ENCODE measurements around the gene STX8. TPM values are rescaled to one million over a fixed set of nuclear protein-coding genes. Genes with fewer than 3 reads are reported as not detected.

The STX8 gene
- total RNA-seq, 2 donors from 2014 or later: 66.8 to 68.8 TPM

- ATAC-seq: no peak
- no peak for DNase-seq
- Mint-ChIP-seq H3K27me3 (no peaks in the 10 kb centered on the region), H3K4me3 (no peak overlapping the region), H3K36me3 (ENCODE audit: low read depth) (peaks cover 6% of the 10 kb centered on the region), H3K4me1 (no peaks in the 10 kb centered on the region), H3K27ac (no peak overlapping the region)
- H3K9me3 ChIP-seq (ENCODE audit: control insufficient read depth, low read length, poor library complexity, severe bottlenecking): no peaks in the 10 kb centered on the region
Measured at GRCh38 chr17:9444687-9445086, 130.9 kb downstream of the STX8 start.

GRCh38 chr17:9443811-9444210 is 131.8 kb downstream of the STX8 start:
- no peak for DNase-seq
- H3K4me1 Mint-ChIP-seq: no peaks in the 10 kb centered on the region
- no peak overlapping the region for H3K27ac Mint-ChIP-seq
- H3K4me3 Mint-ChIP-seq: no peak overlapping the region
- no peaks in the 10 kb centered on the region for H3K9me3 ChIP-seq (ENCODE audit: control insufficient read depth, low read length, poor library complexity, severe bottlenecking)
- no peaks in the 10 kb centered on the region for H3K27me3 Mint-ChIP-seq
- peaks cover 6% of the 10 kb centered on the region for H3K36me3 Mint-ChIP-seq (ENCODE audit: low read depth)
- no peak for ATAC-seq

- Mint-ChIP-seq H3K27ac (peak overlapping the region; percentile 4), H3K27me3 (no peaks in the 10 kb centered on the region), H3K4me3 (no peak overlapping the region), H3K4me1 (peaks cover 7% of the 10 kb centered on the region), H3K36me3 (ENCODE audit: low read depth) (peaks cover 6% of the 10 kb centered on the region)
- no peaks in the 10 kb centered on the region for H3K9me3 ChIP-seq (ENCODE audit: control insufficient read depth, low read length, poor library complexity, severe bottlenecking)
- ATAC-seq (no peak), DNase-seq (no peak)
Measured at GRCh38 chr17:9439851-9440250, 135.8 kb downstream of the STX8 start.

GRCh38 chr17:9436630-9437029 is 139.0 kb downstream of the STX8 start:
- Mint-ChIP-seq H3K27ac (no peak overlapping the region), H3K27me3 (no peaks in the 10 kb centered on the region), H3K36me3 (ENCODE audit: low read depth) (peaks cover 6% of the 10 kb centered on the region), H3K4me1 (peaks cover 29% of the 10 kb centered on the region), H3K4me3 (no peak overlapping the region)
- H3K9me3 ChIP-seq (ENCODE audit: control insufficient read depth, low read length, poor library complexity, severe bottlenecking): no peaks in the 10 kb centered on the region
- no peak for DNase-seq
- no peak for ATAC-seq

GRCh38 chr17:9435165-9435564 is 140.5 kb downstream of the STX8 start:
- DNase-seq: no peak

GRCh38 chr17:9434642-9435057 is 141.0 kb downstream of the STX8 start:
- Mint-ChIP-seq H3K27me3 (no peaks in the 10 kb centered on the region), H3K4me3 (no peak overlapping the region)

More at GRCh38 chr17:9435165-9435564, 140.5 kb downstream of the STX8 start:
- ATAC-seq: no peak
- H3K27ac Mint-ChIP-seq: no peak overlapping the region
- H3K4me3 Mint-ChIP-seq: no peak overlapping the region
- peaks cover 29% of the 10 kb centered on the region for H3K4me1 Mint-ChIP-seq
- H3K36me3 Mint-ChIP-seq (ENCODE audit: low read depth): peaks cover 2% of the 10 kb centered on the region
- H3K9me3 ChIP-seq (ENCODE audit: control insufficient read depth, low read length, poor library complexity, severe bottlenecking): no peaks in the 10 kb centered on the region
- no peaks in the 10 kb centered on the region for H3K27me3 Mint-ChIP-seq

GRCh38 chr17:9432934-9433421 is 142.6 kb downstream of the STX8 start:
- DNase-seq (no peak), ATAC-seq (peak; percentile 25)
- H3K4me3 Mint-ChIP-seq: peak overlapping the region; percentile 80
- peaks cover 29% of the 10 kb centered on the region for H3K4me1 Mint-ChIP-seq
- H3K27ac Mint-ChIP-seq: peak overlapping the region; percentile 76
- no peaks in the 10 kb centered on the region for H3K27me3 Mint-ChIP-seq
- H3K36me3 Mint-ChIP-seq (ENCODE audit: low read depth): no peaks in the 10 kb centered on the region
- no peaks in the 10 kb centered on the region for H3K9me3 ChIP-seq (ENCODE audit: control insufficient read depth, low read length, poor library complexity, severe bottlenecking)

More at GRCh38 chr17:9434642-9435057, 141.0 kb downstream of the STX8 start:
- H3K27ac Mint-ChIP-seq: no peak overlapping the region
- no peaks in the 10 kb centered on the region for H3K9me3 ChIP-seq (ENCODE audit: control insufficient read depth, low read length, poor library complexity, severe bottlenecking)
- DNase-seq (no peak), ATAC-seq (no peak)
- no peaks in the 10 kb centered on the region for H3K36me3 Mint-ChIP-seq (ENCODE audit: low read depth)
- peaks cover 29% of the 10 kb centered on the region for H3K4me1 Mint-ChIP-seq

- Mint-ChIP-seq H3K27me3 (no peaks in the 10 kb centered on the region), H3K27ac (peak overlapping the region; percentile 76), H3K4me3 (peak overlapping the region; percentile 80), H3K36me3 (ENCODE audit: low read depth) (no peaks in the 10 kb centered on the region), H3K4me1 (peaks cover 29% of the 10 kb centered on the region)
- no peaks in the 10 kb centered on the region for H3K9me3 ChIP-seq (ENCODE audit: control insufficient read depth, low read length, poor library complexity, severe bottlenecking)
- DNase-seq: no peak
- ATAC-seq: no peak
Measured at GRCh38 chr17:9432134-9432885, 143.3 kb downstream of the STX8 start.

GRCh38 chr17:9431620-9432019 is 144.0 kb downstream of the STX8 start:
- Mint-ChIP-seq H3K27me3 (no peaks in the 10 kb centered on the region), H3K4me3 (no peak overlapping the region), H3K27ac (peak overlapping the region; percentile 76), H3K4me1 (peaks cover 29% of the 10 kb centered on the region), H3K36me3 (ENCODE audit: low read depth) (no peaks in the 10 kb centered on the region)
- DNase-seq: no peak
- H3K9me3 ChIP-seq (ENCODE audit: control insufficient read depth, low read length, poor library complexity, severe bottlenecking): no peaks in the 10 kb centered on the region
- ATAC-seq: no peak

GRCh38 chr17:9427465-9428315 is 147.9 kb downstream of the STX8 start:
- Mint-ChIP-seq H3K27ac (peak overlapping the region; percentile 34), H3K4me1 (peaks cover 9% of the 10 kb centered on the region), H3K36me3 (ENCODE audit: low read depth) (peaks cover 3% of the 10 kb centered on the region), H3K27me3 (no peaks in the 10 kb centered on the region), H3K4me3 (no peak overlapping the region)
- H3K9me3 ChIP-seq (ENCODE audit: control insufficient read depth, low read length, poor library complexity, severe bottlenecking): no peaks in the 10 kb centered on the region
- DNase-seq (no peak), ATAC-seq (no peak)

- Mint-ChIP-seq H3K27ac (no peak overlapping the region), H3K4me3 (no peak overlapping the region), H3K27me3 (no peaks in the 10 kb centered on the region), H3K4me1 (peaks cover 6% of the 10 kb centered on the region), H3K36me3 (ENCODE audit: low read depth) (peaks cover 3% of the 10 kb centered on the region)
- ATAC-seq (no peak), DNase-seq (no peak)
- peaks cover 2% of the 10 kb centered on the region for H3K9me3 ChIP-seq (ENCODE audit: control insufficient read depth, low read length, poor library complexity, severe bottlenecking)
Measured at GRCh38 chr17:9424071-9424640, 151.5 kb downstream of the STX8 start.

- Mint-ChIP-seq H3K4me1 (peaks cover 9% of the 10 kb centered on the region), H3K27ac (no peak overlapping the region), H3K4me3 (no peak overlapping the region), H3K27me3 (no peaks in the 10 kb centered on the region), H3K36me3 (ENCODE audit: low read depth) (peaks cover 3% of the 10 kb centered on the region)
- ATAC-seq (no peak), DNase-seq (no peak)
- H3K9me3 ChIP-seq (ENCODE audit: control insufficient read depth, low read length, poor library complexity, severe bottlenecking): peaks cover 2% of the 10 kb centered on the region
Measured at GRCh38 chr17:9421525-9421924, 154.1 kb downstream of the STX8 start.

GRCh38 chr17:9419932-9420453 is 155.6 kb downstream of the STX8 start:
- peaks cover 3% of the 10 kb centered on the region for H3K36me3 Mint-ChIP-seq (ENCODE audit: low read depth)
- no peak overlapping the region for H3K4me3 Mint-ChIP-seq
- no peak overlapping the region for H3K27ac Mint-ChIP-seq
- peaks cover 9% of the 10 kb centered on the region for H3K4me1 Mint-ChIP-seq
- H3K9me3 ChIP-seq (ENCODE audit: control insufficient read depth, low read length, poor library complexity, severe bottlenecking): peaks cover 2% of the 10 kb centered on the region
- no peaks in the 10 kb centered on the region for H3K27me3 Mint-ChIP-seq
- no peak for DNase-seq
- ATAC-seq: no peak

Data from T-helper 17 cell (primary cell).